Activated CD4-positive, alpha-beta T cell treated with anti-CD3 and anti-CD28 coated beads, Interleukin-2, amount 50 U/mL, for 48 hours (primary cell): Measurements from ENCODE around the gene CTTN.

ENCODE experiments used
- DNase-seq, 2 experiments: peaks; one replicate each; pipeline ENCODE4 v3.0.0-alpha.2; 2020

Gene CTTN

DNA sequence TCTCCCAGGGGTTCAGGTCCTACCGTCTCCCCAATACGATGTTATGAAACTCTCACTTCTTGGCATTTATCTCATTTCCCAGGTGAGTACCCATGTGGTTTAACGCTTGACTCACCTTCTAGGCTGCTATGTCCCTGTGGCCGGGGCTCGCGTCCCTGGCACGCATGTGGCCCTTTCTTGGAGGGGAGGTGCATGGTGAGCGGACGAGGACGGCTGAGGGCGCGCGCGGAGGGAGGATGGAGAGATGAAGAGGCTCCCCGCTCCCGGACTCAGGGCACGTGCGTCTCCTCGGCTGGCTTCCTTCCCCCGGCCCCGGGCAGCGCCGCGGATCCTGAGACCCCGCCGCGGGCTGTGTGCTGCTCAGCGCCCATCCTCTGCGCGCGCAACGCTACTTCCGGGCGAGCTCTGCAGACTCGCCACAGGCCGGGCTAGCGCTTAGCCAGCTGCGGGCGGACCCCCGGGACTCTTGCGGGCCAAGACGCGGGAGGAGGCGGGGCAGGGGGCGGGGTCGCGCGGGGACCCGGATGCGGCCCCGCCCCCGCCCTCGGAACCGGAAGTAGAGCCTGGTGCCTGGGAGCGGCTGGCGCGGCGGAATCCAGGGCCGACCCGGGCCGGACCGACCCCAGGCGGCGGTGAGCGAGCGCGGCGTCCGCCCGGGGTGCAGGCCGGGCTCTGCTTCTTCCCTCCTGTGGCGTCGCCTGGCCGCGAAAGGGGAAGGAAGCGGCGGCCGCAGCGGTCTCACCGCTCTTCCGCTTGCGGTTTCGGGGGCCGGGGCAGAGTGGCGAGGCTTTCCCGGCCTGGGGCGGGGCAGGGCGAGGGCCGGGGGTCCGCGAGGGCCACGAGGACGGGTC, at the start of gene CTTN:
Gene CTTN, plus strand, starts transcription at position 547 of the 851 bp plus-strand sequence. CDS start 8,769 bp downstream, outside the sequence.
- peak; percentile 78 to 80 for DNase-seq

DNA sequence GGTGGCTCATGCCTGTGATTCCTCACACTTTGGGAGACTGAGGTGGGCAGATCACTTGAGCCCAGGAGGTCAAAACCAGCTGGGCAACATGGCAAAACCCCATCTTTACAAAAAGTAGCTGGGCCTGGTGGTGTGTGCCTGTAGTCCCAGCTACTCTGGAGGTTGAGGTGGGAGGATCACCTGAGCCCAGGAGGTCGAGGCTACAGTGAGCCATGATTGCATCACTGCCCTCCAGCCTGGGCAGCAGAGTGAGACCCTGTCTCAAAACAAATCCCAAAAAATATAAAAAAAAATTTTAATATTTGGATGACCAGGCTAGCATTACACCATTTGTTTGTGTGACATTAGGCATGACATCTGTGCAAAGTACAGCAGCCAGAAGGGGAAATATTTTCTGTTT, 49.7 kb upstream of the CTTN start:
- DNase-seq, result no peak

DNA sequence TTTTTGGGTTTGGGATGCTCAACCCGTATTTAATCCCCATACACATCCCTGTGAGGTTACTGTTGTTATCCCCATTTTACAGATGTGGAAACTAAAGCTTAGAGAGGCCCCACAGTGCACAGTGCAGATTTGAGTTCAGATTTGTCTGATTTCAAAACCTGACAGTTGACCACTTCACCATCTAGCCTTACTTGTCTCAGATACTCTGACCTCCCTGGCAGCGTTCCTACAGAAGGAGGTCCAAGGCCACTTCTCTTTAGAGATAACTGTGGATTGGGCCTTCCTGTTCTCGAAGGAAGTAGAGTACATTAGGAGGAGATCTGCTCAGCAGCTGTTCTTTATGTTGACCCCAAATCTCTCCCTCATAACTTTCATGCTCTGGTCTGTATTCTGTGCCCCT, 46.7 kb upstream of the CTTN start:
- DNase-seq, result no peak

DNA sequence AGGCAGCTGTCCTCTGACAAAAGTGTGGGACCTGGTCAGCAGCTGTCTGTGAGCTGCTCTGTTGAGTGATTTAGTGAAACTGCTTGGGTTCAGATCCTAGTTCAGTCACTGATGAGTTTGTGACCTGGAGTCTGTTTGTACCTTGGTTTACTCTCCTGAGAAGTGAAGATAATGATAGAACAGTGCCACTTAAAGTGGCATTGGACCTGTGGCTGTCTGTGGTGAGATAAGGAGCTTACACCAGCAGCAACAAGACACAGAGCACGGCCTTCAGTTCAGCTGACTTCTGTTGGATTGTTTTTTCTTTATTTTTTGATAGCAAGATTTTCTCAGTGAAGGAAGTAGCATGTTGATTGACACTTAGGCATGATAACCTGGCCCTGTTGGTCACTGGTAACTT, 46.2 kb upstream of the CTTN start:
- no peak for DNase-seq

DNA sequence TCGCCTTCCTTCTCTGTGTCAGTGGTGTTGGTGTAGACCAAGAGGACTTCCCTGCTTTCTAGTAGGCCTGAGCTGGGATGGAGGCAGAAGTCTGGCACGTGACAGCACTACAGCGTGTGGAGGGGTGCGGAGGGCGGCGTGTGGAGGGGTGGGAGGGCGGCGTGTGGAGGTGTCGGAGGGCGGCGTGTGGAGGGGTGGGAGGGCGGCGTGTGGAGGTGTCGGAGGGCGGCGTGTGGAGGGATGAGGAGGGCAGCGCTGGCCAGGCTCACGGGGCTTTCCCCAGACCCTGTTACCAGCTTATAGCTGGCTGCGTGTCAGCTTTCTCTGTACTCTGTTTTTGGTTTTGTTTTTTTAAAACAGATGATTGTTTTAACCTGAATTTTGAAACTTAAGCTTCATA, 45.7 kb upstream of the CTTN start:
- no peak for DNase-seq

DNA sequence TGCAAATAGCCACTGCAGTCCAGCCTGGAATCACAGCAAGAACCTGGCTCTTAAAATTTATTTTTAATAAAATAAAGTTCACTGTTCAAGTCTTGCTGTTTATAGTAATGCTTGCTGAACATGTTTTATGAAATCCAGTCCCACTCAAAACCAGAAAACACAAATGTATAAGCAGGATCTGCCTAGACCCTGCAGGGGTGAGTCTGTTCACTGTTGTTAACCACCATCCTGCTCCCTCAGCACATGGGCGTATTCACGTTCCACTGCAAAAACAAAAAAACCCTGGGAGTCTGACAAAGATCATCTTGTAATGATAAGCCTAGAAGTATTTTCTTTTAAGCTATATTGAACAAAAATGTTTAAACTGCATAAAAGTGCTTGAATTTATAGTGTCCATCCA, 45.0 kb upstream of the CTTN start:
- DNase-seq, result no peak

DNA sequence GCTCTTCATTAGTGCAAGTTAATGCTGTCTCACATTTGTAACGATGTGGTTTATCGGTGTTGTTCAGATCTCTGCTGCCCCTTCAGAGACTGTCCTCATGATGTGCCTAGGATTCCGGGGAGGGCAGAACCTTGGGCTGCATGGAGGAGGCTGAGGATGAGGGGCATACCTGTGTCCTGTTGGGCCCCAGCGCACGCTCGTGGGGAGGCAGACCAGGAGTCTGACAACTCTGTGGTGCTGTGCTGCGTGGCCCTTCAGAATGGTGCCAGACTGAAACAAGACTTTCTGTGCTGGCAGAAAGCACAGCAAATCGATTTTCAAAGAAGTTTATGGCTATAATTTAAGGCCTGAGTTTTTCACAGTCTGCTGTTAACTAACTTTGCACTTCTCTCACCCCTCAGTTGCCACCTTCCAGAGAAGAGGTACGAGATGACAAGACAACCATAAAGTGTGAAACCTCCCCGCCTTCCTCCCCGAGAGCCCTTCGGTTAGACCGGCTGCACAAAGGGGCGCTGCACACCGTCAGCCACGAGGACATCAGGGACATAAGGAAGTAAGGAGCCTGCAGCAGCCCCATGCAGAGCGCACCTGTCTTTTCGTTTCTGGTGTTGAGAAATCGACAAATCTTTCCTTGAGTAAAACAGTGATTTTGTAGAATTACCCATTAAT, 44.3 kb upstream of the CTTN start:
- DNase-seq, result no peak

DNA sequence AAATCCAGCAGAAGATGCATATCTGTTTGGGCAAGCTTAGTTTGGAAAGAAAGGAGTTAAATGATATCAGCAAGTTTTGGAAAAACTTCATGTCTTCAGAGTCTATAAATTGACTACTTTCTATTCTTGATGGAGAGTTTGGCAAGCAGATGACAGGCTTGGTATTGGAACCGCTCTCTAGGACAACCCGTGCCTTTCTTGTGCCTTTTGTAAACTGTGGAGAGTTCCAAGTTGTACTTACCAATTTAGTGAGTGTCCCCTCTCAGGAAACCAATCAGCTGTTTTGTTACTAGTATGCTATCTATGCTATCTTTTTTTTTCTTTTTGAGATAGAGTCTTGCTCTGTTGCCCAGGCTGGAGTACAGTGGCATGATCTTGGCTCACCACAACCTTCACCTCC, 43.7 kb upstream of the CTTN start:
- DNase-seq, result no peak

DNA sequence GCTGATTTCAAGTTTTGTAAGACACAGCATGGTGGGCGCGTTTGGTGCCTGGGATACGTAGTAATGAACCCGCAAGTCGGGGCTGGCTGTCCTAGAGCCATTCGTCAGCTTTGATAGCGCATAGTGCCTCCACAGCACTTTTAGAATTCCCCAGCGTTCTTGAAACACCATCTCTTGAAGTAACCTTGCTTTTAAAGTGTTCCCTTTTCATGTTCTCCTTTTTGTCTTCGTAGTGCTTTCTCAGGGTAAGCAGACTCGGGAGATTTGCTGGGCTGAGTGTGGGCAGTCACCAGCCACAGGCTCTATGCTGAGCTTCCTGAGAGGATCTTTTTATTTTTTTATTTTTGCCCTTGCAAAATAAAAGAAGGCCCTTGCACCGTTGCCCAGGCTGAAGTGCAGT, 39.6 kb upstream of the CTTN start:
- no peak for DNase-seq

DNA sequence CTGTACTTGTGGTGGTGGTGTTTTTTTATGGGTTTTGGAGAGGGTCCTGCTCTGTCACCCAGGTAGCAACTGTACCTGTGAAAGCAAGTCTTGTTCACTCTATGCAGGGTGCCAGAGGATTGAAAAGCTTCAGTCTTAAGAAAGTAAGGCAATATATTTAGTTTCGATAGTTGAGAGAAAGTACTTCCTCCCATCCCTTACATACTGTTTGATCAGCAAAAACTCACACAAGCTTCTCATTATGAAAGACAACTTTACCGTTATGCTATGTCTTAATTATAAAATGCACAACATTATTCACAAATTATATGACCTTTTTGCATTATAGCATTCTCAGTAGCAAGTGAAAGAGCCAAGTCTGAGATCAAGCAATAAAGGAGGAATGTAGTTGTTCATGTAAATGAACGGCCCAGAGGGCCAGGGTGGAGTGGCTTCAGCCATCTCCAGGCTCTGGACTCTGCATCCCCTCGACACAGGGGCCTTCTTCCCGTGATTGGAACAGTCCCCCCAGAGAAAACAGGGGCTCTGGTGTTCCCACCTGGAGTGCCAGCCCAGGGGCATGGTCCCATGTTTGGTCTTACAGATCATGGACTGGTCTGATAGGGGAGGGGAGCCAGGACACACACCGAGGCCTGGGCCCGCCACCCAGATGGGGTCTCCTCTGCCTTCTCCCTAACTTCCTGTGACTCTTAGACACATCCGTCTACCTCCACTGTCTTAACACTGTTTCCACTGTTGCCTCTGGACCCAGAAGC, 38.7 kb upstream of the CTTN start:
- no peak for DNase-seq

DNA sequence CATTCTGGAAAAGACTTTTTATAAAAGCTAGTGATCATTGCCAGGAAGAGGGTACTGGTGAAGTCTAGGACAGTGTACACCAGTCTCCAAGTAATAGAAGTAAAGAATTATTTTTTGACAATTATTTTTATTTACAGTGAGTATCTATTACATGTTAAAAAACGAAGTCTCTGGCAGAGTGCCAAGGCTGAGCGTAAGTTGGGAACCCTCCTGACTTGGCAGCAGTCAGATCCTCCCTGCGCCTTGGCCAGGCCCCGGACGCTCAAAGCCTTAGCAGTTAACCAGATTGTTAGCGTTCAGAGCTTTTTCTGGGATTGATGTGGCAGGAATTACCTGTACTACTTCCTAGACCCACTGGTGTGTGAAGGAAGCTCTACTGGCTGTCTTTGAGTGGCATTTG, 38.1 kb upstream of the CTTN start:
- DNase-seq, result no peak

DNA sequence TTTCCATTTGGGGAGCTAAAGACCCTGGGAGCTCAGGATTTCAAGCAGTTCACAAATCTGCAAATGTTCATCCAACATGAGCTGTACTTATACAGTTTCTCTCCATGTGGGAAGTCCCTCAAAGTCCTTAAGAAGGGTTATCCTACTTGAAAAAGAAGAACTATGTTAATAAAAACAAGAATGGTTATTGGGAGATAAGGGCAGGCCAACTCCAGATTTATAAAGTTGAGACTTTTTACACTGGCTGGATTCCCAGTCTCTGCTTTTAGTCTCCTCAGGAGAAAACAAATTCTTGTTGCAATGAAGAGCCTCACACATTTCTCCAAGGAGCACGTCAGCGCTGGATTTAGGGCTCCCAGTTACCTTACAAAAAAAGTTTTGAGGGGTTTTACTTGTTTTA, 34.2 kb upstream of the CTTN start:
- DNase-seq, result no peak

DNA sequence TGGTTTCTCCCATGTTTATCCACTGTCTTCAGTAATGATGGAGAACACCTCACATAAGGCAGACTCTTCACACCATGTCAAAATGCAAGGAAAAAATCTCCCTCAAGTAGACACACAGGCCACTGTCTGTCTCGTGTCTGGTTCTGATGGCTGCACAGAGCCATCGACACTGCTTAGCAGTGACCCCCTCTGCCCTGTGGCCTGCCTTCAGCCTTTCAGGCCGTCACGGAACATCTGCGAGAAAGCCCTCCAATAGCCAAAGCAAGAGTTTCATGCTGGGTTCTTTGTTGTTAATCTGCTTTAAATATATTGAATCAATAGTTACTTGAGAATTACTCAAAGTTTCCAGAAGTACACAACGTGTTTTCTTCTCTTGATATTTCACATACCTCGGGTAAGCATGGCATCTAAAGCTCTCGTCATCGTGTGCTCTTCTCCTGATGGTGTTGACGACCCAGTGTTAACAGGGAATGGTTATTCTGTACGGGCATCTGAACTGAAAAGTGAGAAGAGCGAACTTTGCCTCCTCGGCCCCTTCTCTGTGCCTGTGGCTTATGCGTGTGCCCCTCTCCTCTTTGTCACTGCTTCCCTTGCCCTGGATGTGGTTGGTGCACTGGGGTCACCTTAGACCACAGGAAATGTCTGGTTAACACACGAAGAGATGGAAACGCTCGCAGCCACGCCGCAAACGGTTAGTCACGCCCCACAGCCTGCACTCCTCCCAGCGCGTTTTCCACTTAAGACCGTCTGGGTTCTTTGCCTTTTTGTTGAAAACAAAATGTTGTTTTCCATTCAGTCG, 33.4 kb upstream of the CTTN start:
- DNase-seq, result peak; percentile 80 to 85

DNA sequence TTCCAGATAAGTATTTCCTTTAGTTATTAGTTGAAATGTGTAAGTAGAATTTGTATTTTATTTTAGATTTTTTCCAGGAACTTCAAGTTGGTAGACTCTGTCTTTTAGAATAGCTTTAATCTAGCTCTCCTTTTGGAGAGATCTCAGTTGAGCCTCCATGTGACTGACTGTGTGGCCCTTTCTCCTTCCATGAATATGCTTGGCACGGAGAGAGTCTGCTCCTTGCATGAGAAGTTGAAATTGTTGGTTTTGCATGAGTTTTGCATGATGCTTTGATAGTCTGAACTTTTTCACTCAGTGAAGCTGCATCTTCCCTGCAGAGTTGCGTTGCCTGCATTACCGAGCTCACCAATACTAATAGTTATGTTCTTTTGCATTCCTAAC, 32.8 kb upstream of the CTTN start:
- DNase-seq, result no peak

DNA sequence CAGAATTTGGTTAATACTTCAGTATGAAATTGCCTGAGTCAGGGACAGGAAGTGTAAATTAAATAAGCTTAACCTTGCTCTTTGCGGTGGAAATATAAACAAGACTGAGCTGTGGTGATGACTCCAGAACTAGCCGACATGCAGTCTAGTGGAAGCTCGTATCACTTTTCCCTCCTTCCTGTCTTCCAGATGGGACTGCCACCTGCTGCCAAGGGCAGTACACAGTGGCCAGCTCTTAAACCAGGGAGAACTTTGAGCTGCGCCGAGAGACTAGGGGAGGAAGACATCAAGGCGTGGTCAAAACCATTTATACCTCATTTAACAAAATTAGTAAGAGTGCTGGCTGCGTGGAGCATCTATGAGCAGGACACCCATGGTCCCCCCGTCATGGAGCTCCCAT, 31.3 kb upstream of the CTTN start:
- DNase-seq, result no peak

DNA sequence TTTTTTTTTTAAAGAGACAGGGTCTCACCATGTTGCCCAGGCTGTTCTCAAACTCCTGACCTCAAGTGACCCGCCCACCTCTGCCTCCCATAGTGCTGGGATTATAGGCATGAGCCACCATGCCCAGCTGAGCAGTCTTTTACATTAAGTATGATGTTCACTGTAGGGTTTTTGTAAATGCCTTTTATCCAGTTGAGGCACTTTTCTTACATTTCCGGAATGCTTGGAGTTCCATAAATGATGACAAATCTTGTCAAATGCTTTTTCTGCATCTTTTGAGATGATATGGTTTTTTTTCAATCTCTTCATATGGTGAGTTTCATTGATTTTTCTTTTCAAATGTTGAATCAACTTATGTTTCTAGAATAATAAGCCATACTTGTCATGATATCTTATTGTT, 29.4 kb upstream of the CTTN start:
- DNase-seq, result no peak

DNA sequence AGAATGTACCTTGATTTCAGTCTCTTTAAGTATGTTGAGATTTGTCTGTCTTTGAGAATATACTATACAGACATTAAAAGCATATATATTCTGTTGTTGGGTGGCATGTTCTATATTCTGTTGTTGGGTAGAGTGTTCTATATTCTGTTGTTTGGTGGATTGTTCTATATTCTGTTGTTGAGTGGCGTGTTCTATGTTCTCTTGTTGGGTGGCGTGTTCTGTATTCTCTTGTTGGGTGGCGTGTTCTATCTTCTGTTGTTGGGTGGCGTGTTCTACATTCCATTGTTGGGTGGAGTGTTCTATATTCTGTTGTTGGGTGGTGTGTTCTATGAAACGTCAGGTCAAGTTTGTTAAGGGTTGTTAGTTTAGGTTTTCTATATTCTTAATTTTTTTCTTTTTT, 27.1 kb upstream of the CTTN start:
- DNase-seq, result no peak

DNA sequence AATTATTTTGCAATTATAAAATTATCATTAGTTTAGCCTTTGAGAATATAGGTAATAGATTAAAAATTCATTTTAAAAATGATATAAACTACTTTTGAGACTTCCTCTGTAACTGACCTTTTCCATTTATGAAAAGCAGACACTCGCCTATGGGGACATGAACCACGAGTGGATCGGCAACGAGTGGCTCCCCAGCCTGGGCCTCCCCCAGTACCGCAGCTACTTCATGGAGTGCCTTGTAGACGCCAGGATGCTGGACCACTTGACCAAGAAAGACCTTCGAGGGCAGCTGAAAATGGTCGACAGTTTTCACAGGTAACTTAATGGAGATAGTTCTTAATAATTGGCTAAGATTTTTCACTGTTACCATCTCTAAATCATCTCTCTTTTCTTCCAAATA, 26.3 kb upstream of the CTTN start:
- no peak for DNase-seq

DNA sequence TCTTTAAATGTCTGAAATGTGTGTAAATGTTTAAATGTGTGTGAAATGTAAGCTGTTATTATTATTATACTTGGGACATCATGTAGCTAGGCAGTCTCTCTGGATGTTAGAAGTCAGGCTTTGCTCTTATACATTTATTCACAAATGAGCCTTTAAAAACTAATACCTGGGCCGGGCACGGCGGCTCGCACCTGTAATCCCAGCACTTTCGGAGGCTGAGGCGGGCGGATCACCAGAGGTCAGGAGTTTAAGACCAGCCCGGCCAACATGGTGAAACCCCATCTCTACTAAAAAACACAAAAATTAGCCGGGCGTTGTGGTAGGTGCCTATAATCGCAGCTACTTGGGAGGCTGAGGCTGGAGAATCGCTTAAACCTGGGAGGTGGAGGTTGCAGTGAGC, 21.7 kb upstream of the CTTN start:
- no peak for DNase-seq

DNA sequence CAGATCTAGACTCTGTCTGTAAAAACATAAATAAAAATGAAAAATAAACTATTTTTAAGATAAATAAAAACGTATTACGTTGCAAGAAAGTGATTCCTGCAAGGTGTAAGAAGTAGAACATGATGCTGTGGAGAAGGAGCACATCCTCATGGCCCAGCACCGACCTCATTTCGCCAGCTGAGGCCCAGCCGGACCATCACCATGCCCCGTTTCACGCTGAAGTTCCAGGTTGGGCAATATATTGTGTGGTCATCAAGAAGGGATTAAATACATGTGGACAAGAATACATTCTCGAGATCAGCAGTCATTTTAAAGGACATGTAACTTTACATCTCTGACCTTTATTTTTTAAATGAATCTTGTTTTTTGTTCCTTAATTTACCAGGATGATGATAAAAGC, 20.7 kb upstream of the CTTN start:
- DNase-seq, result no peak

DNA sequence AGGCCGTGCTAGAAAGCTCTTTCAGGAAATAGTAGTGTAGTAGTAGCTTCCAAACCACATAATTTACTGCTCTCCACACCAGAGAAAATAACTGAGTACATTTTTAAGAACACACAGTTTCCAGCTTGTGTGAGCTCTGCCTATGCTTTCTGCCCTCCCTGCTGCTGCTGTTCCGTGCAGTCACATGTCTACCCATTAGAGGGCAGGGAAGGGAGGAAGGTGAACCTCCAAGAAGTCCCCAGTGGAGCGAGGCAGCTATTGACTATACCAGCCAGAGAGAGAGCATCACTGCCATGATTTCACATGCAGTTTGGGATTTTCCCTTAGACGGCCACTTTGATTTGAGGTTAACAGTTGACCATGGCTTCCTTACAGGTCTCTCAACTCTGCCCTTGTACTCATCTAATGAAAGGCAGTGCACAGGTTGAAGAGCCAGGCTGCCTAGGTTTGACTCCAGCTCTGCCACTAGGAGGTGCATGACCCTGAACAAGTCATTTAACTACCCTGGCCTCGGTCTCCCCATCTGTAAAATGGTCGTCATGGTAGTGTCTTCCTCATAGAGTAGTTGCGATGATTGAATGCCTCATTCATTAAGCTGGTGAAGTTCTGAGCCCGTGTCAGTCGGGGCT, 19.7 kb upstream of the CTTN start:
- DNase-seq, result no peak

DNA sequence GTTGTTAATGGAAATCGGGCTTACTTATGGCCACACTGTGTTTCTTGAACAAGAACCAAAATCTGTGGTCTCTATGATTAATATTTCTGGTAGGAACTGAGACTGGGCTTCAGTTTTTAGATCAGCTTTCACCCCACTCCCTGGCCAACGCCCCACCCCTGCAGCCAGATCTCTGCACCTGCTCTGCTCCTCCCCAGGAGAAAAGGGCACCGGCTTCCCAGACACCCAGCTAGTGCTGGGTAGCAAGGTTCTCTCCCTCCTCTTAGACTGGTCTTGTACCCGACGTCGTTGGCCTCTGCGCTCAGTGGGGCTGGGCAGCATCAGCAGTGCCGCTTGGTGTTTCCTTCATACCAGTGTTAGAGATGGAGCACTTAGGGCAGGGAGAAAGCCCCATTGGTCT, 17.0 kb upstream of the CTTN start:
- DNase-seq, result no peak
